Measurements from ENCODE around the gene MAP7D2. TPM values are rescaled to one million over a fixed set of nuclear protein-coding genes. Genes with fewer than 3 reads are reported as not detected.

The MAP7D2 gene
- total and polyA plus RNA-seq, 2 experiments from 2014 or later: 0.90 to 1.6 TPM

DNA sequence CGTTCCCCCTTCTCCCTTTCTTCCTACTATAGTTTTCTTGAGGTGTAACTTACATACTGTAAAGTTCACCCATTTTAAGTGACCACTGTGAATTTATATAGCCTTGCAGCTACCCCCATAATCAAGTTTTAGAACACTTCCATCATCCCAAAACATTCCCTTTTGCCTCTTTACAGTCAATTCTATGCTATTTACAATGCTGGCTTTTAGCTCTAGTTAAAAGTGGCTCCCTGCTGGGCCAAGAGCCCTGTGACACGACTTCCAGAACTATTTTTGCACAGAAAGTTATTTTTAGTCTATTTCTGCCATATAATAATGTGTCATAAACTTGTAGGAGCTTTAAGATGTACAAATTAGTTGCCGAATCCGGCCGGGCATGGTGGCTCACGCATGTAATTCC lies 26.9 kb downstream of the MAP7D2 start:
- no peak for ATAC-seq

More for the DNA sequence above, 26.9 kb downstream of the MAP7D2 start:
- H3K4me3 ChIP-seq: no peak overlapping the region
- Mint-ChIP-seq H3K4me3 (no peak overlapping the region), H3K9me3 (no peaks in the 10 kb centered on the region), H3K27me3 (ENCODE audit: insufficient read depth, low read depth, poor library complexity) (peaks cover 2% of the 10 kb centered on the region), H3K27ac (no peak overlapping the region), H3K36me3 (ENCODE audit: low read depth) (no peaks in the 10 kb centered on the region), H3K4me1 (no peaks in the 10 kb centered on the region)
- TF ChIP-seq EZH2phosphoT487 (IDR thresholded peaks at IDR 0.05; ENCODE audit: unreplicated experiment): no peak
- TF ChIP-seq JUNB (IDR thresholded peaks at IDR 0.05; ENCODE audit: unreplicated experiment): no peak
- no peak for TF ChIP-seq POLR2AphosphoS5 (IDR thresholded peaks at IDR 0.05; ENCODE audit: low read depth)
- TF ChIP-seq ZNF114 (CRISPR knock-in tag; IDR thresholded peaks at IDR 0.05): no peak
- no peak for TF ChIP-seq NANOG (IDR thresholded peaks at IDR 0.05; ENCODE audit: borderline replicate concordance)
- TF ChIP-seq, protein P1, sequence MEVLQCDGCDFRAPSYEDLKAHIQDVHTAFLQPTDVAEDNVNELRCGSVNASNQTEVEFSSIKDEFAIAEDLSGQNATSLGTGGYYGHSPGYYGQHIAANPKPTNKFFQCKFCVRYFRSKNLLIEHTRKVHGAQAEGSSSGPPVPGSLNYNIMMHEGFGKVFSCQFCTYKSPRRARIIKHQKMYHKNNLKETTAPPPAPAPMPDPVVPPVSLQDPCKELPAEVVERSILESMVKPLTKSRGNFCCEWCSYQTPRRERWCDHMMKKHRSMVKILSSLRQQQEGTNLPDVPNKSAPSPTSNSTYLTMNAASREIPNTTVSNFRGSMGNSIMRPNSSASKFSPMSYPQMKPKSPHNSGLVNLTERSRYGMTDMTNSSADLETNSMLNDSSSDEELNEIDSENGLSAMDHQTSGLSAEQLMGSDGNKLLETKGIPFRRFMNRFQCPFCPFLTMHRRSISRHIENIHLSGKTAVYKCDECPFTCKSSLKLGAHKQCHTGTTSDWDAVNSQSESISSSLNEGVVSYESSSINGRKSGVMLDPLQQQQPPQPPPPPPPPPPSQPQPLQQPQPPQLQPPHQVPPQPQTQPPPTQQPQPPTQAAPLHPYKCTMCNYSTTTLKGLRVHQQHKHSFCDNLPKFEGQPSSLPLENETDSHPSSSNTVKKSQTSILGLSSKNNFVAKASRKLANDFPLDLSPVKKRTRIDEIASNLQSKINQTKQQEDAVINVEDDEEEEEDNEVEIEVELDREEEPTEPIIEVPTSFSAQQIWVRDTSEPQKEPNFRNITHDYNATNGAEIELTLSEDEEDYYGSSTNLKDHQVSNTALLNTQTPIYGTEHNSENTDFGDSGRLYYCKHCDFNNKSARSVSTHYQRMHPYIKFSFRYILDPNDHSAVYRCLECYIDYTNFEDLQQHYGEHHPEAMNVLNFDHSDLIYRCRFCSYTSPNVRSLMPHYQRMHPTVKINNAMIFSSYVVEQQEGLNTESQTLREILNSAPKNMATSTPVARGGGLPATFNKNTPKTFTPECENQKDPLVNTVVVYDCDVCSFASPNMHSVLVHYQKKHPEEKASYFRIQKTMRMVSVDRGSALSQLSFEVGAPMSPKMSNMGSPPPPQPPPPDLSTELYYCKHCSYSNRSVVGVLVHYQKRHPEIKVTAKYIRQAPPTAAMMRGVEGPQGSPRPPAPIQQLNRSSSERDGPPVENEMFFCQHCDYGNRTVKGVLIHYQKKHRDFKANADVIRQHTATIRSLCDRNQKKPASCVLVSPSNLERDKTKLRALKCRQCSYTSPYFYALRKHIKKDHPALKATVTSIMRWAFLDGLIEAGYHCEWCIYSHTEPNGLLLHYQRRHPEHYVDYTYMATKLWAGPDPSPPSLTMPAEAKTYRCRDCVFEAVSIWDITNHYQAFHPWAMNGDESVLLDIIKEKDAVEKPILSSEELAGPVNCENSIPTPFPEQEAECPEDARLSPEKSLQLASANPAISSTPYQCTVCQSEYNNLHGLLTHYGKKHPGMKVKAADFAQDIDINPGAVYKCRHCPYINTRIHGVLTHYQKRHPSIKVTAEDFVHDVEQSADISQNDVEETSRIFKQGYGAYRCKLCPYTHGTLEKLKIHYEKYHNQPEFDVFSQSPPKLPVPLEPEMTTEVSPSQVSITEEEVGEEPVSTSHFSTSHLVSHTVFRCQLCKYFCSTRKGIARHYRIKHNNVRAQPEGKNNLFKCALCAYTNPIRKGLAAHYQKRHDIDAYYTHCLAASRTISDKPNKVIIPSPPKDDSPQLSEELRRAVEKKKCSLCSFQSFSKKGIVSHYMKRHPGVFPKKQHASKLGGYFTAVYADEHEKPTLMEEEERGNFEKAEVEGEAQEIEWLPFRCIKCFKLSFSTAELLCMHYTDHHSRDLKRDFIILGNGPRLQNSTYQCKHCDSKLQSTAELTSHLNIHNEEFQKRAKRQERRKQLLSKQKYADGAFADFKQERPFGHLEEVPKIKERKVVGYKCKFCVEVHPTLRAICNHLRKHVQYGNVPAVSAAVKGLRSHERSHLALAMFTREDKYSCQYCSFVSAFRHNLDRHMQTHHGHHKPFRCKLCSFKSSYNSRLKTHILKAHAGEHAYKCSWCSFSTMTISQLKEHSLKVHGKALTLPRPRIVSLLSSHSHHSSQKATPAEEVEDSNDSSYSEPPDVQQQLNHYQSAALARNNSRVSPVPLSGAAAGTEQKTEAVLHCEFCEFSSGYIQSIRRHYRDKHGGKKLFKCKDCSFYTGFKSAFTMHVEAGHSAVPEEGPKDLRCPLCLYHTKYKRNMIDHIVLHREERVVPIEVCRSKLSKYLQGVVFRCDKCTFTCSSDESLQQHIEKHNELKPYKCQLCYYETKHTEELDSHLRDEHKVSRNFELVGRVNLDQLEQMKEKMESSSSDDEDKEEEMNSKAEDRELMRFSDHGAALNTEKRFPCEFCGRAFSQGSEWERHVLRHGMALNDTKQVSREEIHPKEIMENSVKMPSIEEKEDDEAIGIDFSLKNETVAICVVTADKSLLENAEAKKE (CRISPR knock-in tag; IDR thresholded peaks at IDR 0.05): no peak
- TF ChIP-seq, protein P2, sequence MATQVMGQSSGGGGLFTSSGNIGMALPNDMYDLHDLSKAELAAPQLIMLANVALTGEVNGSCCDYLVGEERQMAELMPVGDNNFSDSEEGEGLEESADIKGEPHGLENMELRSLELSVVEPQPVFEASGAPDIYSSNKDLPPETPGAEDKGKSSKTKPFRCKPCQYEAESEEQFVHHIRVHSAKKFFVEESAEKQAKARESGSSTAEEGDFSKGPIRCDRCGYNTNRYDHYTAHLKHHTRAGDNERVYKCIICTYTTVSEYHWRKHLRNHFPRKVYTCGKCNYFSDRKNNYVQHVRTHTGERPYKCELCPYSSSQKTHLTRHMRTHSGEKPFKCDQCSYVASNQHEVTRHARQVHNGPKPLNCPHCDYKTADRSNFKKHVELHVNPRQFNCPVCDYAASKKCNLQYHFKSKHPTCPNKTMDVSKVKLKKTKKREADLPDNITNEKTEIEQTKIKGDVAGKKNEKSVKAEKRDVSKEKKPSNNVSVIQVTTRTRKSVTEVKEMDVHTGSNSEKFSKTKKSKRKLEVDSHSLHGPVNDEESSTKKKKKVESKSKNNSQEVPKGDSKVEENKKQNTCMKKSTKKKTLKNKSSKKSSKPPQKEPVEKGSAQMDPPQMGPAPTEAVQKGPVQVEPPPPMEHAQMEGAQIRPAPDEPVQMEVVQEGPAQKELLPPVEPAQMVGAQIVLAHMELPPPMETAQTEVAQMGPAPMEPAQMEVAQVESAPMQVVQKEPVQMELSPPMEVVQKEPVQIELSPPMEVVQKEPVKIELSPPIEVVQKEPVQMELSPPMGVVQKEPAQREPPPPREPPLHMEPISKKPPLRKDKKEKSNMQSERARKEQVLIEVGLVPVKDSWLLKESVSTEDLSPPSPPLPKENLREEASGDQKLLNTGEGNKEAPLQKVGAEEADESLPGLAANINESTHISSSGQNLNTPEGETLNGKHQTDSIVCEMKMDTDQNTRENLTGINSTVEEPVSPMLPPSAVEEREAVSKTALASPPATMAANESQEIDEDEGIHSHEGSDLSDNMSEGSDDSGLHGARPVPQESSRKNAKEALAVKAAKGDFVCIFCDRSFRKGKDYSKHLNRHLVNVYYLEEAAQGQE (IDR thresholded peaks at IDR 0.05; ENCODE audit: unreplicated experiment): no peak
- TF ChIP-seq, protein P3, sequence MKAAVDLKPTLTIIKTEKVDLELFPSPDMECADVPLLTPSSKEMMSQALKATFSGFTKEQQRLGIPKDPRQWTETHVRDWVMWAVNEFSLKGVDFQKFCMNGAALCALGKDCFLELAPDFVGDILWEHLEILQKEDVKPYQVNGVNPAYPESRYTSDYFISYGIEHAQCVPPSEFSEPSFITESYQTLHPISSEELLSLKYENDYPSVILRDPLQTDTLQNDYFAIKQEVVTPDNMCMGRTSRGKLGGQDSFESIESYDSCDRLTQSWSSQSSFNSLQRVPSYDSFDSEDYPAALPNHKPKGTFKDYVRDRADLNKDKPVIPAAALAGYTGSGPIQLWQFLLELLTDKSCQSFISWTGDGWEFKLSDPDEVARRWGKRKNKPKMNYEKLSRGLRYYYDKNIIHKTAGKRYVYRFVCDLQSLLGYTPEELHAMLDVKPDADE (IDR thresholded peaks at IDR 0.05): no peak
- no peak for TF ChIP-seq STAT1 (IDR thresholded peaks at IDR 0.05; ENCODE audit: unreplicated experiment)
- TF ChIP-seq EZH2 (IDR thresholded peaks at IDR 0.05; ENCODE audit: low read depth, unreplicated experiment): no peak
- no peak for TF ChIP-seq ZNF331 (CRISPR knock-in tag; IDR thresholded peaks at IDR 0.05; ENCODE audit: low read depth)
- TF ChIP-seq, protein P4, sequence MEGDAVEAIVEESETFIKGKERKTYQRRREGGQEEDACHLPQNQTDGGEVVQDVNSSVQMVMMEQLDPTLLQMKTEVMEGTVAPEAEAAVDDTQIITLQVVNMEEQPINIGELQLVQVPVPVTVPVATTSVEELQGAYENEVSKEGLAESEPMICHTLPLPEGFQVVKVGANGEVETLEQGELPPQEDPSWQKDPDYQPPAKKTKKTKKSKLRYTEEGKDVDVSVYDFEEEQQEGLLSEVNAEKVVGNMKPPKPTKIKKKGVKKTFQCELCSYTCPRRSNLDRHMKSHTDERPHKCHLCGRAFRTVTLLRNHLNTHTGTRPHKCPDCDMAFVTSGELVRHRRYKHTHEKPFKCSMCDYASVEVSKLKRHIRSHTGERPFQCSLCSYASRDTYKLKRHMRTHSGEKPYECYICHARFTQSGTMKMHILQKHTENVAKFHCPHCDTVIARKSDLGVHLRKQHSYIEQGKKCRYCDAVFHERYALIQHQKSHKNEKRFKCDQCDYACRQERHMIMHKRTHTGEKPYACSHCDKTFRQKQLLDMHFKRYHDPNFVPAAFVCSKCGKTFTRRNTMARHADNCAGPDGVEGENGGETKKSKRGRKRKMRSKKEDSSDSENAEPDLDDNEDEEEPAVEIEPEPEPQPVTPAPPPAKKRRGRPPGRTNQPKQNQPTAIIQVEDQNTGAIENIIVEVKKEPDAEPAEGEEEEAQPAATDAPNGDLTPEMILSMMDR (conservative IDR thresholded peaks at IDR 0.05; ENCODE audit: low read depth in 2 of 2): no peak
- TF ChIP-seq CREB1 (CRISPR knock-in tag; IDR thresholded peaks at IDR 0.05; ENCODE audit: low read depth): no peak
- H3K9me2 ChIP-seq (ENCODE audit: insufficient read depth): no peaks in the 10 kb centered on the region
- H3F3A ChIP-seq (replicated peaks; ENCODE audit: low read depth): no peaks in the 10 kb centered on the region
- no peak overlapping the region for H3K4me2 ChIP-seq
- H3K36me3 ChIP-seq (ENCODE audit: insufficient read depth): no peaks in the 10 kb centered on the region
- no peaks in the 10 kb centered on the region for H3K79me2 ChIP-seq (replicated peaks; ENCODE audit: insufficient read depth)
- no peaks in the 10 kb centered on the region for H3K27me3 ChIP-seq (ENCODE audit: insufficient read depth)
- H3K4me1 ChIP-seq (ENCODE audit: insufficient read depth): no peaks in the 10 kb centered on the region
- H2AFZ ChIP-seq: no peak overlapping the region
- no peak for DNase-seq (ENCODE audit: low spot score)
- no peak overlapping the region for H3K27ac ChIP-seq (ENCODE audit: low read depth)
- H4K20me1 ChIP-seq (replicated peaks; ENCODE audit: insufficient read depth): no peaks in the 10 kb centered on the region
